Frontal cortex (tissue), 4 donors: ENCODE data around the gene TADA1. TPM values are rescaled to one million over a fixed set of nuclear protein-coding genes. Genes with fewer than 3 reads are reported as not detected.

Source experiments
- DNase-seq, 2 donors: peaks; one replicate each; pipeline ENCODE4 v3.0.0; 2012; ENCODE audit warnings: low spot score in 2 of 2
- FAIRE-seq: peaks from 2 replicates; lab custom pipeline; 2012; peaks lifted over from hg19 to GRCh38; lab: Jason Lieb, UNC
- total RNA-seq: library from RNA; depleted of rRNA; stranded (reverse); fragments of >200 nt; gene quantifications from one replicate; pipeline ENCODE4 v1.2.3, GENCODE V29; 2014
- donor health status: control.
- donor health status: control.
- donor health status: control.

The TADA1 gene, protein sequence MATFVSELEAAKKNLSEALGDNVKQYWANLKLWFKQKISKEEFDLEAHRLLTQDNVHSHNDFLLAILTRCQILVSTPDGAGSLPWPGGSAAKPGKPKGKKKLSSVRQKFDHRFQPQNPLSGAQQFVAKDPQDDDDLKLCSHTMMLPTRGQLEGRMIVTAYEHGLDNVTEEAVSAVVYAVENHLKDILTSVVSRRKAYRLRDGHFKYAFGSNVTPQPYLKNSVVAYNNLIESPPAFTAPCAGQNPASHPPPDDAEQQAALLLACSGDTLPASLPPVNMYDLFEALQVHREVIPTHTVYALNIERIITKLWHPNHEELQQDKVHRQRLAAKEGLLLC
- total RNA-seq: 66.9 TPM

DNA sequence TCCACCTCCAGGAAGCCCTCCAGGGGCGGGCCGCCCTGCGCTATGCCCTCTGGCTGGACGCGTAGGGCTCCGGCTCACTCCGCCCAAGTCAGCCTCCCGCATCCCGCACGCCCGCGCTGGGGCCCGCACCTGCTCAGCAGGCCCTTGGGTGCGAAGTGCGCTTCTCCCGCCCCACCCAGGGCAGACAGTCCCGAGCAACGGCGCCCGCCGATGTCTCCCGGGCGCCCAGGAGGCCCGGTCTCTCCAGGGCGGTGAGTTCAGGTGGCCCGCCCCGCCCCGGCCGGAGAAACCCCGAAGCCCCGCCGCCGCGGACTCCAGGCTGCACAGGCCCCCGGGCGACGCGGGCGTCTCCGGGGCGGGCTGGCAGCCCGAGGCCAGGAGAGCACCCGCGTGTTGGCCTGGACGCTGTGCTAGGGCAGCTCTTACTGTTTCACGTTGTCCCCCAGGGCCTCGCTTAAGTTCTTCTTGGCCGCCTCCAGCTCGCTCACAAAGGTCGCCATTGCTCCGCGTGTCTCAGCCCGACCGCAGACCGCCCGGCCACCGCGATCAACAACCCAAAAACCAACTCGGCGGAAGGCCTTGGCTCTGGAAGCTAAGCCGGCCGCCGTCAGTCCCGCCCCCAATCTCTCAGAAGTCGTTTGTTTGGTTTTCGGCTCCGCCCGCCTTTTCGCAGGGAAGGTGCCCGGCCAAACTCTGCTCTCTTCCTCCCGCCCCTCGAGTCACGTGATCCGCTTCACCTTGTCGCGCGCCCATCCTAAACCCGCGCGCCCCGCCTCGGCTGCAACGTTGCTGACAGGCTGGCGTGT, at the start of gene TADA1:
Gene TADA1 (minus strand): TSS at position 531 of the 806 bp plus-strand sequence. CDS start 31 bp downstream, at position 500.
- peak; percentile 34 for FAIRE-seq
- DNase-seq: peak; percentile 91 to 92

DNA sequence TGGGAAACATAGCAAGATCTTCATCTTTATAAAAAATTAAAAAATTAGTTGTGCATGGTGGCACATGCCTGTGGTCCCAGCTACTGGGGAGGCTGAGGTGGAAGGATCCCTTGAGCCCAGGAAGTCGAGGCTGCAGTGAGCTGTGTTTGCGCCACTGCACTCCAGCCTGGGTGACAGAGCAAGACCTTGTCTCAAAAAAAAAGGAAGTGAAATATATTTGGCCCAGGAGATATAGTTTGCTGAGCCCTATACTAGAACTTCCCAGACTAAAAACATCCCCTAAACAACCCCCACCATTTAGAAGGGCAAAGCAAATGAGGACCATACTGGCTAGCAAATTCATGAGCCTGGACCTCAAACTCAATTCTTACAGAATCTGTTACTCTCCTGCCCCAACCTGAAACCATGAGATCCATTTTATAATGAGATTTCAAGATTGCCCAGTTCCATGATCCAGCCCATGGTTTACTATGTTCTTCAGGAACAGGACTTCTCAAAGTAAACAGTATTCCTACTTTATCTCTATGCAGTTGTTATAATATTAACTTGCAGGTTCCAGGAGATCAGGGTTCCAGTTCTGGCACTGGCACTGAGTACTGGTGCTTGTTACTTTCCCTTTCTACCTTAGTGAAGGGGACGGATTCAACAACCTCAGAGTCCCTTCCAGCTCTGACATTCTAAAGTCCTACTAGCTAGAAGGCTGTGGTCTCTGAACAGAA, 48.9 kb upstream of the TADA1 start:
- FAIRE-seq (no peak), DNase-seq (no peak)

DNA sequence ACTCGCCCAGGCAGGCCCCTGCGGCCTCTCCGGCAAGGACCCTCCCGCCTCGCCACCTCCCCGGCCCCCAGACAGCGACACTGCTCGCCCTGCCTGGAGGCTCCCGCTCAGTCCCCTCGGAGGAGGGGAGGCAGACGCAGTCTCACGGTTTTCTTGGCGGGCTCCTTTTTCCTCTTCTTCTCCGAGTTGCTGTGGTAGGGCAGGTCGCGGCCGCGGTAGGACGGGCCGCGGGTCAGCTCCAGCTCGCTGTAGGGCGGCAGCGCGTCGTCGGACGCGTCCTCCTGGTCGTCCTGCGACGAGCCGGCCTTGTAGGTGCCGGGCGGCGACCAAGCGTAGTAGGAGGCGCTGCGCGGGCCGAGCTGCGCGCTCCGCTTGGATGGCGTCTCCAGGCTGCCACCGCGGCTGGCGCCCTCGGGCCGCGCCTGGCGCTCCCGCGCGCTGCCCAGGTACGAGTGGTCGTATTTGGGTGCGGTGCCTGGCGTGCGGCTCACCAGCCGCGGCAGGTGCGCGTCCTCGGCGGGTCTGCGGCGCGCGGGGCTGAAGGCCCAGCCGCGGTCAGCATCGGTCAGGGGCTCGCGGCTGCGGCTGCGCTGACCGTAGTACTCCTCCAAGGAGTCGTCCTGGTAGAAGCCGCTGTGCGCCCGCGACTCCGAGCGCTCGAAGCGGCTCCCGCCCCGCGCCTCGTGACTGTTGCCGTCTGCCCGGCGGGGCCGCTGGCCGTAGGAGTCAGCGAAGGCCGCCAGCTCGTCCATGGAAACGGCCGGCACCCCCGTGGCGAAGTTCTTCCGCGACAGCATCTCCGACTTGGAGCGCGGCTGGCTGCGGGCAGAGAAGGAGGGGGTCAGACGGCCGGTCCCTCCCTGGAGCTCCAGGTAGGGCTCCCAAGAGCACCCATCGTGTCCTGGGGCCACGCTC, 44.8 kb upstream of the TADA1 start:
- DNase-seq (peak; percentile 38 to 39), FAIRE-seq (no peak)

DNA sequence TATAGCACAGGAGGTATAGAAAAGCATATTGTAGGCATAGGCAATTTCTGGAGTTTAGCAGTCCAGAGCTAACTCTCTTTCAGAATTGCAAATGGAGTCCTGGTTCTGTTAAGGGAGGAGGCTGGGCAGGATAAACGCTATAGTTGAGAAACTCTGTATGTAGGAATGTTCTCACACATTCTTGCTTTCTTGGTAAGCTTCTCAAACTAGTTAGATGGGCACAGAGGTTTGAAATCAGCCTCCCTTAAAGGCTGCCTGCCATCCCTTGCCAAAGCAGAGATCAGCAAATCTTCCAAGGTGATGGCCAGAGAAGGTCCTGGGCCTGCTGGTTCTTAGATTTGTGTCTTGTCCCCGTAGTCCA, 42.9 kb upstream of the TADA1 start:
- DNase-seq (no peak), FAIRE-seq (no peak)

DNA sequence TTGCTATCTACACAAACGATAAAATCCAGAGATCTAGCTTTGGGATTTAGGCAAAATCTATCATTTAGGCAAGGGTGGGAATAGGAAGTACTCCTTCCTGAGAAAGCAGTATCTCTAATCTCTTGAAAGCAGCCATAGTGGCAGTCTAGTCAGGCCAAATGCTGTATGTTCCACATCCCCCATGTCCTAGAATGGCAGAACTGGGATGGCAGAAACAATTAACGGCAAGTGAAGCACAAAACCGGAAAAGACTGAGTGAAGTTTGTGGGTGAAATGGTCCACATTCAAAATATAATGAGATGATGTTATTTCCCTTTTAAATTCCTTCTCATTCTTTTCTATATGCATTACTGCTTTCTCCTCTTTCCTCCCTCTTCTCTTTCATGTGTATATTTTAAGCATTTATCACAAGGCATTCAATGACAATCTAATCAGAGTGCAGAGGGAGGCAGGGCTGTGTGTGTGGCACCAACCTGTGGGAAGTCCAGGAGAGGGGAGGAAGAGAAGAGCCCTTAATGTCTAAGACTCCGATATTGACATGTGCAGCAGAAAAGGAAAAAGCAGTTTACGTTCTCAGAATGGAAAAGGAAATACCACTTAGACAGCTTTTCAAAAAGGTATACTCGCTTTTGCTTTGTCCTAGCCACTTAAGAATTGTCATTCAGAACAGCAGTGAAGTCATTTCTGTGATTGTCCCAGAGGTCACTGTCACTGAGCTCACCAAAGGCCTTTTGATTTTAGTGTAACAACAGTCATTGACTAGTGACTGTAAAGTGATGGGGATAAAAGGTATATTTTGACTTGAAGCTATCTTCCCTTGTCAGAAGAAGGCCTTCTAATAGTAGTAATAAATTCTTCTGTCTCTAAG, 42.3 kb upstream of the TADA1 start:
- DNase-seq: no peak
- no peak for FAIRE-seq

DNA sequence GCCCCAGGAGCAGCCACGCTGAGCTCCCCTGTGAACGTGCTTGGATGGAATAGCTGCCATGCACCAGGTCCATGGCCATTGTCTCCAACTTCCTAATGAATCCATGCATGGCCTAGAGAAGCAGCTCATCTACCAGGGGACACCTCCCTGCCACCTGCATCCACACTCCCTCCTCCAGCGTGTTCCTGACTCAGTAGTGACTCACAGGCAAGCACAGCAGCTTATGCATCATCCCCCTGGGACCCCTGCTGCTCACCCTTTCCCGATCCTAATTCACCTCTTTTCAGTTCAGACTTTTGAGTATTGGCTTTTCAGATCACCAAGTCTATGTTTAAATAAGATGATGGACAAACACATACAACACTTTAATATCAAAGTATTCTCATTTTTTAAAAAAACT, 39.9 kb upstream of the TADA1 start:
- FAIRE-seq (no peak), DNase-seq (no peak)

DNA sequence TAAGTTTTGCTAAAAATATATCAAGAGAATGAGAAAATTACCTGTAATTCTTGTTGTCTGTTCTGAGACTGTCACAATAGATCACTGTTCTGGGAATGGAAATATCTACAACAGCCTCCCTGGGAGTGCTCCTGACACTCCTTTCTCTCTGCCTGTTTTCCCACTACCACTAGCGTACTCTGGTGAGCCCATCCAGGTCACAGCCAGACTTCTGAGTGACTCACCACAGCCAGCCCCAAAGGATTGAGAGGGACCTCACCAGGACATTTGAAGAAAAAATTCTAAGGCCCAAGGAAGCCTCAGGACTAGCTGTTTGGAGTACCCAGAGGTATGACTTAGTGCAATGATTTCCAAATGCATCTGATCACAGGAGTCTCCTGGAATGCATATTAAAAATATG, 39.0 kb upstream of the TADA1 start:
- FAIRE-seq (no peak), DNase-seq (no peak)

DNA sequence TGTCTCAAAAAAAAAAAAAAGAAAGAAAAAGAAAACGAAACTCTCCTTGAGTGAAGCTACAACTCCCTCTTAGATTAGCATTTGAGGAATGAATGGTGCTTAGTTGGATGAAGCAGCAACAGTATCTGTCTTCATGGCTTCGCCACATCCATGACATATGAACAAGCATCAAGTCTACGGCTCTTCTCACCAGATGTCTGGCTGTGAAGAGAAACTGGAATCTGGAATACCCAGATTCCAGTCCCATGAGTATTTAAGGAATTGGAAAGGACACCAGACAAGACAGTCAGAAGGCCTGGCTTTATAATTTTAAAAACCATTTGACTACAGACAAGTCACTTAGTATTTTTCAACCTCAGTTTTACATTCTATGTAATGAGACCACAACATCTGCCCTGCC, 38.0 kb upstream of the TADA1 start:
- DNase-seq (no peak), FAIRE-seq (no peak)

DNA sequence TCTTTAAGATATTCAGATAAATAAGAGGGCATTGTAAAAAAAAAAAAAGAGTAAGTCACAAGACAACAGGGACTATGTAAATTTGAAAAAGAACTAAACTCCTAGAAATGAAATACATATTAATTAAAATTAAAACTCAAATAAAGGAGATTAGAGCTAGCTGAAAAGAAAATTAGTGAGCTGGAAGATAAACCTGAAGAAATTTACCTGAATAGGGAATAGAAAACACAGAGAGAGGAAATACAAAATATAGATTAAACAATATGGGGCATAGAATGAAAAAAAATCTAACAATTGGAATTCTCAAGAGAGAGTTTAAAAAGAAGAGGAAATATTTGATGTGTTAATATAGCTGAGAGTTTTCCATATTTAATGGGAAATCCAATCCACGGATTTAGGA, 35.6 kb upstream of the TADA1 start:
- FAIRE-seq (no peak), DNase-seq (no peak)

DNA sequence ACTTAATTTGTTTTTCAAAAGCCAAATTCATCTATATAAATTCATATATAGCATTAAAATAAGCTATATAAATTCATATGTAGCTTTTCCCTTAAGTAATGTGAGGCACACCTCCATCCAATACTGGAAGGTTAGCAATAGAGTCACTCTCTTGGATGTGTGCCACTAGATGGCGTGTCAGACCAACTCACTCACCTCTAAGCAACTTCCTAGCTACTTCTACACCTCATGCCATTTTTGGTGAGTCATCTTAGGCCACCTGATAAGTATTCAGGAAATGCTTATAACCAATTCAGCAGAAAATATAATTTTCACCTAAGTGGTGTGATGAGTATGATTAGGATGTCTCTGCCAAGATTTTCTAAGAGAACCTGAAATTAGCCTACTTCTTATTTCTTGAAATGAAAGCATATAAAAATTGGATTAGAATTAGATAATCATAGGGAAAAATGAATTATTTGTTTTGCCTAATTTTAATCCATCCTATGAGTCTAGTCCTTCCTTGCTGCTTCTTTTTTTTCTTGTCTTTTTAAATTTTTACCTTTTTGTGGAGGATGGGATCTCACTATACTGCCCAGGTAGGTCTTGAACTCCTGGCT, 34.4 kb upstream of the TADA1 start:
- peak; percentile 86 for FAIRE-seq
- DNase-seq: peak; percentile 57 to 69

DNA sequence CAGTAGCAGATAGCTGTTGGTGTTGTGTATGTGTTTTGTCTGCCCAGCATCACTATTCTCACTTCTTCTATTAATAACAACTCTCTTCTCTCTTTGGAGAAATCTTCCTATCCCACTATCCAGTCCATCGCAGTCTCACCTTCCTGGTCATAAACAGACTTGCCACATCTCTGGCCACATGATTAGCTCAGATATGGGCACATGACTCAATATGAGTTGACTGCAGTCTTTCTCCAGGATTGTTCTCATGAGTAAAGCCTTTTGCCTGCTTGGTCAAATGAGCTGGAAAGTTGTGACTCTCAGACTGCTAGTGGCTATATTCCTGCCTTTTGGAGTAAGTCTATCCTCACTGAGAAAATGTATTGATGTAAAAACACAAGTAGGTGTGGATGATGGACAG, 32.9 kb upstream of the TADA1 start:
- FAIRE-seq (no peak), DNase-seq (no peak)

DNA sequence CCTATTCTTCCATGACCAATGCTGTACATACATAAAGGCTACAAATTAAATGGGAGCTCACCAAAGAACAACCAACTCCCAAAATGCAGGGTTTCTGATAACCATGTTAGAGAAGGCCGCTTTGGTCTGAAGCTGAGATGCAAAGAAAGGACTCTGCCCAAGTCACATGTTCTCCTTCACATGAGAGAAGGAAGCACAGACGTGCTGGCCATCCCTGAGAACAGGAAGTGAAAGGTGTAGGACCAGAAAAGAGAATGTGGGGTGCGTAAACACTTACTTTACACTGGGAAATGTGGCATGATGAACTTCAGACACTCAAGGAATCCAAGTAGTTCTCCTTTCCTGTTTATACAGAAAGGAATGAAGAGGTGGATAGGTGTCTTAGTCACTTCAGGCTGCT, 31.7 kb upstream of the TADA1 start:
- no peak for FAIRE-seq
- DNase-seq: no peak

DNA sequence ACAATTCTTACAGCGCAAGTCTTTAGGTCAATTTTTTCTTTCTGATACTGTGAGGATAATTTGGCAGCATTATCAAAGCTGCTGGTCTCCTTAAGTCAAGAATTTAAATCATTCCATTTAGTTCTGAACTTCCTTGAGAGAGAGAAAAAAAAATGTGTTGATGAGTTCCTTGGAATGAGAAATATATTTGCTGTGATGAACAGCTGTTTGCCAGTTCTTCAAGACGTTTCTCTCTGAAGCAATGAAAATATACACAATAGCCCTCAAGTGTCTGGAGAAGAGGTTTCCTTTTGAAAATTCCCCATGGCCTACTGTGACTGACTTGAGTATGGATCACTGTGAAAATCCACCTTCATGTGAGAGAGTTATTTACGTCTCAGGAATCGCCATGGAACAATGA, 31.0 kb upstream of the TADA1 start:
- DNase-seq (no peak), FAIRE-seq (no peak)

DNA sequence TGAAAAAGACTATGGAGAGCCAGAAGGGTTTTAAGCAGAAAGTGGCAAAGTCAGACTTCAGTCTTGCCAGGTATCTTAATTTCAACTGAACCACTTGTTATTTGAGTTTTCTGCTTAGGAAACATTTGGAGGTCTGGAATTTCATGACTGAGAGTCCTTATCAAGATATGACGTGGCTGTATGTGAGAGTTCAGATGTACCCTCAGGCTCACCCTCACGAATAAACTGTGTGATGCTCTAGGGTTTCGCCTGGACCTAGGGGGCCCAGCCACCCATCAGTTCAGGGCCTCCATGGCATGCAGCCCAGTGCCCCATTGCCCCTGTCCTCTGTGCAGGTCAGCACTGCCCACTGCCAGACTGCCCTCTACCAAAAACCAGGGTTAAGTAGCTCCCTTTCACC, 30.6 kb upstream of the TADA1 start:
- no peak for DNase-seq
- no peak for FAIRE-seq

DNA sequence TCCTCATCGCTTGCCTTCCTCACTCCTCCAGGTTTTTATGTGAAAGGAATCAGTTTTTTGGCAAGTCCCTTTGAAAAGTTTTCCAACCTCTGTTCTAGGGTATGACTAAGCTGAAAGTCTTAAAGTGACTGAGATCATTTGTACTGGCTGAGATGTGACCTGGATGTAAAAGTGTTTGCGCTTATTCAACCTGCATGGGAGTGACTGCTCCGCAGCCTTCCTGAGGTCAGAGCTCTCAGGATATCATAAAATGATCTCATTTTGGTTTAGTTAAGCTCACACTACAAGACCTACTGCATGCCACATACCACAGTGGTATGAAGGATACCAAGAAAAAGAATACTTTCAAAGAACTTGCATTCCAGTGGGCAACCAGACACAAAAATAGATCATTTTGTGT, 29.8 kb upstream of the TADA1 start:
- FAIRE-seq (no peak), DNase-seq (no peak)

DNA sequence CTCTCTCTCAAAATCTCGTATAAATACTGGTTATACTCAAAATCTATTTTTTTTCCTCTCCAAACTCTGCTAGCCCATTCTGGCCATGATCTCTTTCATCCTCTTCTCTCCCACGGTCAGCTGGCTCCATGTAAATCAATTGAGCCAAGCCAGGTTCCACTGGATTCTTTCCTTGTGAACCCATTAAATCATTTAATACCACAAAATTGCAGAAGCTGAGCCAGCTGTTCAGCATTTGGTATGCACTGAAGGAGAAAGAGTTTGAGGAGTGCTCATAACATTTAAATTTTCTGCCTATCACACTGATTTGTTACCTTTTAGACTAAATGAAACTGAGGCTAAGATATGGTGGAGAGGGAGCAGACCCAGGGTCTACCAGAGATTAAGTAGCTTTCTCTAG, 29.1 kb upstream of the TADA1 start:
- no peak for DNase-seq
- FAIRE-seq: no peak

DNA sequence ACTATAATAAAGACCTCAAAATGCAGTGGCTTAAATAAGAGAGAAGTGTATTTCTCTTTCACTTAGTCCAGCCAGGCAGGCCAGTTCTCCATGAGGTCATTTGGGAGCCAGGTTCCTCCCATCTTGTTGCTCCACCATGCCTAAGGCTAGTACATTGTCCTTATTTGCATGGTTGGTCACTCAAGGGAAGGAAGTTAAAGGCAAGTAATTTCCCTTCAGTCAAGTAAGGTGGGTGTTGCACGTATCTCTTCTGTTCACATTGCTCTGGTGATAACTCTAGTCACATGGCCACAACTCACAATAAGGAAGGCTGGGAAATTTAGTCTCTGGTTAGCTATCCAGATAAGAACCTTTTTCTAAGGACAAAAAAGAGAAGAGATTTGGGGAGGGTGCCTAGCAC, 27.2 kb upstream of the TADA1 start:
- DNase-seq (no peak), FAIRE-seq (no peak)

DNA sequence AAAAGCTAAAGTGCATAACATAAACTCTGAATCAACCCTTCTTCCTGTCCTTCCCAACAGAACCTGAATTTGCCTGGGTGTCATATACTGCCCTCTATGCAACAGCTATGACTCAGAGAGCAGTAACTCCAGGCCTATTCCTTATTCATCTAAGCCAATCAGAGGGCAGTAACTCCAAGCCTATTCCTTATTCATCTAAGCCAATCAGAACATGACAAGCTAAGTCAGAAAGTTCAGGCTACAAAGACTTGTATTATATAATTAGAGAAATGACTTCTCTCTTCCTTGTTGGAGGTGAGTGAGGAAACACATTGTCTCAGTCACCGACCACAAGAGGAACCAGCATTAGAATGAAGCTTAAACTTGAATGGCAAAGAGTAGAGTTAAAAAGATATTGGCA, 26.2 kb upstream of the TADA1 start:
- DNase-seq (no peak), FAIRE-seq (no peak)

DNA sequence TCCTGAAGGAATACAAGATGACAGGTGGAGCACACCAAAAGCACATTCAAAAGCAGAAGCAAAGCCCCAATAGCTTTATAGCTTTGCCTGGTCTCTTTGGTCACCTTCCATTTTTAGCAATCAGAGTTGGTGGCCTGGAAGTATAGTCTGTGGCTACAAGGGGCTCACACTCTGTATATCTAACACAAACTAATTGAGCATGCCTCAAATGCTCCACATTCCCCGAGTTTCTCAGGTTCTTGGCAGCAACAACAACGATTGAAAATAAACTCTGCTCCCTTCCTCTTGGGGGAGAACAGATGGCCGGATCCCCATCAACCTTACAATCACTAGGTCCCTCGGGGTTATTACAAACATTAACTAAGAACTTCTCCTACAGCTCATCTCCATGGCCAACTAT, 24.9 kb upstream of the TADA1 start:
- no peak for FAIRE-seq
- no peak for DNase-seq
